Fibroblast of skin of right biceps (primary cell): Measurements from ENCODE around the gene C13orf42.
A peak's percentile ranks its signal among the peaks of the same experiment; 100 is the strongest.
"Not testable (repeated sequence)": the region's sequence is repeated elsewhere in the genome, so short reads cannot be mapped to it uniquely, and the experiment has no call there.

Experiments used
- DNase-seq: peaks from one replicate; pipeline ENCODE4 v3.0.0-alpha.2; 2013

The C13orf42 gene

GRCh38 chr13:51118809-51119431 is 7.8 kb upstream of the C13orf42 start:
- DNase-seq = no peak

GRCh38 chr13:51113969-51114368 is 2.9 kb upstream of the C13orf42 start:
- DNase-seq = no peak

GRCh38 chr13:51113186-51113881 is 2.3 kb upstream of the C13orf42 start:
- DNase-seq = no peak

GRCh38 chr13:51112771-51113170 is 1.7 kb upstream of the C13orf42 start:
- DNase-seq = no peak

- DNase-seq = no peak
Measured at GRCh38 chr13:51111997-51112396, 923 bp upstream of the C13orf42 start.

- DNase-seq = no peak
Measured at GRCh38 chr13:51107996-51108395, 3.1 kb downstream of the C13orf42 start.

GRCh38 chr13:51105046-51105445 is 6.0 kb downstream of the C13orf42 start:
- no peak for DNase-seq

GRCh38 chr13:51101636-51102235 is 9.3 kb downstream of the C13orf42 start:
- DNase-seq = no peak

- DNase-seq = no peak
Measured at GRCh38 chr13:51097353-51098043, 13.6 kb downstream of the C13orf42 start.

GRCh38 chr13:51096131-51096530 is 14.9 kb downstream of the C13orf42 start:
- no peak for DNase-seq

GRCh38 chr13:51093574-51093973 is 17.5 kb downstream of the C13orf42 start:
- no peak for DNase-seq

- DNase-seq = no peak
Measured at GRCh38 chr13:51091839-51092238, 19.2 kb downstream of the C13orf42 start.

- DNase-seq = no peak
Measured at GRCh38 chr13:51083706-51084105, 27.4 kb downstream of the C13orf42 start.

GRCh38 chr13:51080478-51081065 is 30.5 kb downstream of the C13orf42 start:
- DNase-seq = not testable (repeated sequence)

- no peak for DNase-seq
Measured at GRCh38 chr13:51071493-51071892, 39.6 kb downstream of the C13orf42 start.

GRCh38 chr13:51070005-51070649 is 40.9 kb downstream of the C13orf42 start:
- peak; percentile 70 for DNase-seq

GRCh38 chr13:51068501-51068900 is 42.6 kb downstream of the C13orf42 start:
- no peak for DNase-seq

GRCh38 chr13:51067706-51068105 is 43.4 kb downstream of the C13orf42 start:
- no peak for DNase-seq

GRCh38 chr13:51067210-51067701 is 43.8 kb downstream of the C13orf42 start:
- no peak for DNase-seq

- peak; percentile 17 for DNase-seq
Measured at GRCh38 chr13:51066091-51066831, 44.8 kb downstream of the C13orf42 start.

GRCh38 chr13:51065372-51066090 is 45.5 kb downstream of the C13orf42 start:
- no peak for DNase-seq
